Stimulated activated CD8-positive, alpha-beta memory T cell treated with anti-CD3 and anti-CD28 coated beads, Interleukin-4, amount 100 ng/mL, for 24 hours (primary cell): ENCODE results near the gene RNMT.
"Not testable (repeated sequence)": the region's sequence is repeated elsewhere in the genome, so short reads cannot be mapped to it uniquely, and the experiment has no call there.

ENCODE experiments used
- DNase-seq: peaks from one replicate; pipeline ENCODE4 v3.0.0-alpha.2; 2020; ENCODE audit warnings: low read depth

The RNMT gene

GRCh38 chr18:13745696-13746095, 19.2 kb downstream of the RNMT start:
- DNase-seq, result no peak

- DNase-seq, result no peak
Measured at GRCh38 chr18:13746633-13747032, 20.2 kb downstream of the RNMT start.

- DNase-seq, result not testable (repeated sequence)
Measured at GRCh38 chr18:13751599-13751998, 25.1 kb downstream of the RNMT start.

GRCh38 chr18:13756261-13756660, 29.8 kb downstream of the RNMT start:
- DNase-seq, result no peak

- DNase-seq, result no peak
Measured at GRCh38 chr18:13756671-13757070, 30.2 kb downstream of the RNMT start.

GRCh38 chr18:13758622-13759021, 32.1 kb downstream of the RNMT start:
- DNase-seq, result no peak

- no peak for DNase-seq
Measured at GRCh38 chr18:13760047-13760446, 33.6 kb downstream of the RNMT start.

GRCh38 chr18:13762690-13763439, 36.4 kb downstream of the RNMT start:
- DNase-seq, result no peak

- no peak for DNase-seq
Measured at GRCh38 chr18:13775058-13775457, 48.6 kb downstream of the RNMT start.

- DNase-seq, result no peak
Measured at GRCh38 chr18:13791181-13791580, 64.7 kb downstream of the RNMT start.

- DNase-seq, result no peak
Measured at GRCh38 chr18:13793819-13794218, 67.3 kb downstream of the RNMT start.

- no peak for DNase-seq
Measured at GRCh38 chr18:13796515-13796914, 70.0 kb downstream of the RNMT start.

- DNase-seq, result no peak
Measured at GRCh38 chr18:13797157-13797611, 70.7 kb downstream of the RNMT start.

GRCh38 chr18:13799396-13799795, 72.9 kb downstream of the RNMT start:
- DNase-seq, result no peak

- DNase-seq, result peak; percentile 9
Measured at GRCh38 chr18:13800505-13801259, 74.2 kb downstream of the RNMT start.

GRCh38 chr18:13801260-13801601, 74.8 kb downstream of the RNMT start:
- DNase-seq, result no peak

- DNase-seq, result no peak
Measured at GRCh38 chr18:13804305-13804704, 77.8 kb downstream of the RNMT start.

GRCh38 chr18:13808294-13809042, 82.0 kb downstream of the RNMT start:
- no peak for DNase-seq

- no peak for DNase-seq
Measured at GRCh38 chr18:13809043-13809430, 82.6 kb downstream of the RNMT start.

- no peak for DNase-seq
Measured at GRCh38 chr18:13809531-13810255, 83.2 kb downstream of the RNMT start.

- DNase-seq, result no peak
Measured at GRCh38 chr18:13810950-13811485, 84.5 kb downstream of the RNMT start.

- DNase-seq, result no peak
Measured at GRCh38 chr18:13811993-13812392, 85.5 kb downstream of the RNMT start.
